ENCODE data around the gene SFMBT2.
"Not testable (repeated sequence)": the region's sequence is repeated elsewhere in the genome, so short reads cannot be mapped to it uniquely, and the experiment has no call there.

SFMBT2 gene

GRCh38 chr10:7195118-7195517 is 215.7 kb downstream of the SFMBT2 start:
- no peak for TF ChIP-seq CTCF (conservative IDR thresholded peaks at IDR 0.05)
- H3K27ac ChIP-seq: no peak overlapping the region

- no peak for TF ChIP-seq CTCF (conservative IDR thresholded peaks at IDR 0.05)
- no peak overlapping the region for H3K27ac ChIP-seq
Measured at GRCh38 chr10:7194571-7194970, 216.3 kb downstream of the SFMBT2 start.

GRCh38 chr10:7193369-7193768 is 217.5 kb downstream of the SFMBT2 start:
- no peak for TF ChIP-seq CTCF (conservative IDR thresholded peaks at IDR 0.05)
- H3K27ac ChIP-seq: no peak overlapping the region

GRCh38 chr10:7192831-7193361 is 217.9 kb downstream of the SFMBT2 start:
- no peak overlapping the region for H3K27ac ChIP-seq
- TF ChIP-seq CTCF (conservative IDR thresholded peaks at IDR 0.05): no peak

- no peak overlapping the region for H3K27ac ChIP-seq
- no peak for TF ChIP-seq CTCF (conservative IDR thresholded peaks at IDR 0.05)
Measured at GRCh38 chr10:7192061-7192460, 218.8 kb downstream of the SFMBT2 start.

- H3K27ac ChIP-seq: not testable (repeated sequence)
Measured at GRCh38 chr10:7190772-7191171, 220.1 kb downstream of the SFMBT2 start.

- TF ChIP-seq CTCF (conservative IDR thresholded peaks at IDR 0.05): no peak
- no peak overlapping the region for H3K27ac ChIP-seq
Measured at GRCh38 chr10:7189909-7190308, 220.9 kb downstream of the SFMBT2 start.

- no peak for TF ChIP-seq CTCF (conservative IDR thresholded peaks at IDR 0.05)
- no peak overlapping the region for H3K27ac ChIP-seq
Measured at GRCh38 chr10:7188456-7189050, 222.3 kb downstream of the SFMBT2 start.
